ENCODE measurements around the gene DALRD3.

GRCh38 chr3:49015072-49015471 lies 3.3 kb downstream of the DALRD3 start:
- no peak for TF ChIP-seq CTCF (tag by site-specific recombination; IDR thresholded peaks at IDR 0.05)
- TF ChIP-seq IKZF3 (tag by site-specific recombination; IDR thresholded peaks at IDR 0.05) = no peak
- TF ChIP-seq ZEB2 (tag by site-specific recombination; IDR thresholded peaks at IDR 0.05) = no peak
- no peak for TF ChIP-seq ZNF549 (tag by site-specific recombination; IDR thresholded peaks at IDR 0.05)
- TF ChIP-seq ZNF747 (tag by site-specific recombination; IDR thresholded peaks at IDR 0.05) = no peak
- TF ChIP-seq ZBTB1 (tag by site-specific recombination; IDR thresholded peaks at IDR 0.05) = no peak
- no peak for TF ChIP-seq ZSCAN16 (tag by site-specific recombination; IDR thresholded peaks at IDR 0.05)
- TF ChIP-seq ZNF121 (tag by site-specific recombination; IDR thresholded peaks at IDR 0.05) = no peak
- TF ChIP-seq ZNF580 (tag by site-specific recombination; IDR thresholded peaks at IDR 0.05) = no peak
- TF ChIP-seq GLI4 (tag by site-specific recombination; IDR thresholded peaks at IDR 0.05) = no peak
- no peak for TF ChIP-seq ZNF223 (tag by site-specific recombination; IDR thresholded peaks at IDR 0.05)
- no peak for TF ChIP-seq ZBTB8A (tag by site-specific recombination; IDR thresholded peaks at IDR 0.05)
- TF ChIP-seq ZNF133 (tag by site-specific recombination; IDR thresholded peaks at IDR 0.05) = no peak
- TF ChIP-seq, protein P1, sequence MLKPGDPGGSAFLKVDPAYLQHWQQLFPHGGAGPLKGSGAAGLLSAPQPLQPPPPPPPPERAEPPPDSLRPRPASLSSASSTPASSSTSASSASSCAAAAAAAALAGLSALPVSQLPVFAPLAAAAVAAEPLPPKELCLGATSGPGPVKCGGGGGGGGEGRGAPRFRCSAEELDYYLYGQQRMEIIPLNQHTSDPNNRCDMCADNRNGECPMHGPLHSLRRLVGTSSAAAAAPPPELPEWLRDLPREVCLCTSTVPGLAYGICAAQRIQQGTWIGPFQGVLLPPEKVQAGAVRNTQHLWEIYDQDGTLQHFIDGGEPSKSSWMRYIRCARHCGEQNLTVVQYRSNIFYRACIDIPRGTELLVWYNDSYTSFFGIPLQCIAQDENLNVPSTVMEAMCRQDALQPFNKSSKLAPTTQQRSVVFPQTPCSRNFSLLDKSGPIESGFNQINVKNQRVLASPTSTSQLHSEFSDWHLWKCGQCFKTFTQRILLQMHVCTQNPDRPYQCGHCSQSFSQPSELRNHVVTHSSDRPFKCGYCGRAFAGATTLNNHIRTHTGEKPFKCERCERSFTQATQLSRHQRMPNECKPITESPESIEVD (tag by site-specific recombination; IDR thresholded peaks at IDR 0.05) = no peak

Measured in HEK293 (cell line).